Coronary artery (tissue), 2 donors: ENCODE measurements around the gene NPPA.

Experiments
- DNase-seq: peaks from one replicate; pipeline ENCODE4 v3.0.0-alpha.2; 2017; ENCODE audit warnings: low spot score
- H3K27ac ChIP-seq, 2 donors: fragments of 200-600 bp; sonication (generic); one replicate each; pipeline ENCODE4 v1.5.1; 2016 to 2019
- H3K4me3 ChIP-seq: fragments of 200-600 bp; sonication (generic); 2 replicates; pipeline ENCODE4 v1.5.1; 2016; ENCODE audit warnings: mild to moderate bottlenecking, moderate library complexity
- CTCF ChIP-seq: fragments of 200-600 bp; sonication (generic); IDR thresholded peaks from one replicate; pipeline ENCODE4 v1.5.1; 2019; ENCODE audit warnings: antibody characterized with exemption

Gene NPPA

DNA sequence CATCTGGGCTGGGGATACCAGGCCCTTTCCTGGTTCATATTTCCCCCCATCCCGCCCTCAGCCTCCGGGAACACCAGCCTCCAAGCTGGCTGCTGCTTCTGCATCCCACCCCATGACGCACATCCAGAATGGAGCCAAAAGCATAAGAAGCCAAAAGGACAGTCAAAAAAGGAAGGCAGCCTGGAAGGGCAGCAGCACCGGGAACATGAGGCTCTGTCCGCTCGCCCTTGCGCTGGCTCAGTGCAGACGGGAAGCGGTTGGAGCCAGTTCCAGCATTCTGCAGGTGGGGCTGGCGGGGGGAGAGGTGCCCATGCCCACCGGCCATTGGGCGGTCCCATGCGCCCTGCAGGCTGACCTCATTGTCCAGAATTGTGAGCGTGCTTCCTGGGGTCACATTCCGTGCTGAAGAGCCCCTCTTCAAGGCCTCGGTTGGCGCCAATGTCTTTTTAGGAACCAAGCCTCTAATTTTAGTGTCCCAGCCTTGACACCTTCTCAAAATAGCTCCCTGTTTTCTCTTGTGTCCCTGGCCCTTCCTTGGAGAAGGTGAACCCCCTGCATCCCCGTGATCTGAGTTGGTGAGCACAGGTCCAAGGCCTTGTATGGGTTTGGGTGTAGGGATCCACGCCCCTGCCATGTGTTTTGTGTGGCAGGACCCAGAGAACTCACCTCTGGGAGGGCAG lies 39.5 kb upstream of the NPPA start:
- H3K27ac ChIP-seq, result no peak overlapping the region
- no peak for DNase-seq
- no peak for TF ChIP-seq CTCF

GRCh38 chr1:11885916-11886315 lies 38.3 kb upstream of the NPPA start:
- Histone ChIP-seq H3K27ac (no peak overlapping the region), H3K4me3 (no peak overlapping the region)
- no peak for TF ChIP-seq CTCF
- no peak for DNase-seq

More for the DNA sequence above, 39.5 kb upstream of the NPPA start:
- no peak overlapping the region for H3K4me3 ChIP-seq

- no peak overlapping the region for H3K27ac ChIP-seq
- DNase-seq, result no peak
- TF ChIP-seq CTCF, result no peak
Observed at GRCh38 chr1:11882814-11883538, 35.4 kb upstream of the NPPA start.

DNA sequence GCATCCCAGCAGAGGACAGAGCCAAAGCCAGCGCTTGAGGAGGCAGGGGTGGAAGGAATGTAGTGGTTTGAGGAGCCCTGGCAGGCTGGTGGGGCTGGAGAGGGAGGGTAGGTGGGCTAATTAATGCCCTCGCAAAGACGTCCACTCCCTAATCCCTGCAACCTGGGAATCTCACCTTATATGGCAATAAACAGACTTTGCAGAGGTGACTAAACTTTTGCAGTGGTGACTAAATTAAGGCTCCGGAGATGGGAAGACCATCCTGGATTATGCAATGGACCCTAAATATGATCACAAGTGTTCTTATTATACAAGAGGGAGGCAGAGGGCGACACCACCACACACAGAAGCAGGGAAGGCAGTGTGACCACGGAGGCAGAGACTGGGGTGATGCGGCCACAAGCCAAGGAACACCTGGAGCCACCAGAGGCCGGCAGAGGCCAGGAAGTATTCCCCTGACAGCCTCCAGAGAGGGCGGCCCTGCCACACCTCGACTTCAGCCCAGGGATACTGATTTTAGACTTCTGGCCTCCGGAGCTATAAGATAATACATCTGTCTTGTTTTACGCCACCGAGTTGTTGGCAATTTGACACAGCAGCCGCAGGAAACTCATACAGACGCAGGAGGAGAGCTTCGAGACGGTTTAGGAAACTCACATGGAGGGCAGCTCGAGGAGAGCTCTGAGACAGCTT lies 34.3 kb upstream of the NPPA start:
- H3K27ac ChIP-seq, result peak overlapping the region in 1 of 2 donors; percentile 38

More at GRCh38 chr1:11882814-11883538, 35.4 kb upstream of the NPPA start:
- no peak overlapping the region for H3K4me3 ChIP-seq

DNA sequence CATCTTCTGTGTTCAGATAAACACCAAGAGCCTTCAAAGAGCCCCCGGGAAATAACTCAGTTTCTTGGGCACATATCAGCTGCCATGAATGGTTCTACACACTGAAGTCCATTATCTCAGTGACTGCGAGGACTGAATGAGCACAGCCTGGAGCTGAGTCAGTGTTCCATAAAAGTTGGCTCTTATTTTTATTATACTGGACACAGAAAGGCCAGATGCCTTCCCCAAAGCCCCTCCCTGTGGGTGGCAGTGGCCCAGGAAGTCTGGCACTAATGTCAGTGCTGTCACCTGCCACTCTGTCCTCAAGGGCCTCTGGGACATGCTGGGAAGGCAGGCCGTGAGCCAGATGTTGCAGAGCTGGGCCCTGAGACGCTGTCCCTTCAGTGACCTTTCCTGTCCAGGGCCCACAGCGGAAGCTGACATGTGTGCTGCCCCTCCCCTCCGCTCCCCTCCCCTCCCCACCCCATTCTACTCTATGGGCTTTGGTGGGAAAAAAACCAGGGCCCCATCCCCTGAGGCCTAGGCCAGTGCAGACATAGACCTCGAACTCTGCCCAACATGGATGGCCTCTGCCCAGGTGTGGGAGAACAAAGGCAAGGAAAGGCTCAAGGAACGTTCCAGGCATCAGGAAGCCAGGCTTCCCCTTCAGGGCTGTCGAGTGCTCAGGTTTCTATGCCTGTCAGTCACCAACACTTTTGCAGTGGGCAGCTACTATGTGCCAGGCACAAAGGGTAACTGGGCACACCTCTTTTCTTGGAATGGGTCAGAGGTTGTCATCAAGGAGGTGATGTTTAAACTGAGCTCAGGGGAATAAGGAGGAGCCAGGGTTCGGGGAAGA lies 33.5 kb upstream of the NPPA start:
- Histone ChIP-seq H3K4me3 (no peak overlapping the region), H3K27ac (peak overlapping the region in 1 of 2 donors; percentile 38)
- TF ChIP-seq CTCF, result no peak
- DNase-seq, result no peak

More for the DNA sequence above, 34.3 kb upstream of the NPPA start:
- no peak for TF ChIP-seq CTCF
- no peak overlapping the region for H3K4me3 ChIP-seq
- DNase-seq, result no peak

DNA sequence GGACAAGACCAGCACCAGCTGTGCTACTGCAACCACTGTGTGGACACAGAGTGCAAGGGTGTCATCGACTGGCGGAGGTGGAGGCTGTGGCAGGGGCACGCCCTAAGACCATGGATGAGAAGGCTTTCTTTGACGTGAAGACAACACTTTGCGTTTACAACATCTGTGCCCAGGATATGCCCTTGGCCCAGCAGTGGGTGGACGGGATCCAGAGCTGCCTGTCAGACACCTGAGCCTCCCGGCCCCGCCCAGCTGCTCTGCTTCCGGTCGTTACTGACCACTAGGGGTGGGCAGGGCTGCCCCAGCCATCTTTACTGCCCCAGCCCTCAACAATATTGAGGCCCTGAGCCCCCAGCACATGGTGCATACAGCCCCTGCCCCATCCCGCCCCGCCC lies 32.6 kb upstream of the NPPA start:
- Histone ChIP-seq H3K4me3 (no peak overlapping the region), H3K27ac (peak overlapping the region in 1 of 2 donors; percentile 44)
- DNase-seq, result no peak
- no peak for TF ChIP-seq CTCF
